HG03095 (cell line): Measurements from ENCODE around the gene CDK5R1.
"Not testable (repeated sequence)": the region's sequence is repeated elsewhere in the genome, so short reads cannot be mapped to it uniquely, and the experiment has no call there.

Experiments used
- ATAC-seq: cut with Tn5 transposase; IDR thresholded peaks from one replicate; pipeline ENCODE4 v1.9.1; 2021; ENCODE audit warnings: moderate library complexity; ENCODE audit not compliant: unreplicated experiment

The CDK5R1 gene

GRCh38 chr17:32486701-32487472 is at the start of gene CDK5R1:
CDK5R1 (plus strand) TSS chr17:32486993; CDS start chr17:32487621, 628 bp downstream.
- ATAC-seq, result peak; percentile 35

- ATAC-seq, result no peak
Measured at GRCh38 chr17:32440722-32441121, 46.1 kb upstream of the CDK5R1 start.

- ATAC-seq, result no peak
Measured at GRCh38 chr17:32441886-32442285, 44.9 kb upstream of the CDK5R1 start.

- ATAC-seq, result no peak
Measured at GRCh38 chr17:32443827-32444300, 42.9 kb upstream of the CDK5R1 start.

- ATAC-seq, result peak; percentile 95
Measured at GRCh38 chr17:32444301-32445073, 42.3 kb upstream of the CDK5R1 start, which contains the start of gene PSMD11. PSMD11 (plus strand) TSS chr17:32444510; CDS start chr17:32444524, 14 bp downstream.

GRCh38 chr17:32445074-32445415 is 41.7 kb upstream of the CDK5R1 start:
- ATAC-seq, result no peak

GRCh38 chr17:32445497-32445896 is 41.3 kb upstream of the CDK5R1 start:
- ATAC-seq, result no peak

GRCh38 chr17:32445971-32446370 is 40.8 kb upstream of the CDK5R1 start:
- no peak for ATAC-seq

- ATAC-seq, result no peak
Measured at GRCh38 chr17:32446949-32447348, 39.8 kb upstream of the CDK5R1 start.

GRCh38 chr17:32449963-32450362 is 36.8 kb upstream of the CDK5R1 start:
- ATAC-seq, result no peak

- ATAC-seq, result not testable (repeated sequence)
Measured at GRCh38 chr17:32450379-32450778, 36.4 kb upstream of the CDK5R1 start.

- no peak for ATAC-seq
Measured at GRCh38 chr17:32451879-32452278, 34.9 kb upstream of the CDK5R1 start.

GRCh38 chr17:32452281-32452680 is 34.5 kb upstream of the CDK5R1 start:
- no peak for ATAC-seq

GRCh38 chr17:32453370-32453769 is 33.4 kb upstream of the CDK5R1 start:
- no peak for ATAC-seq

- ATAC-seq, result no peak
Measured at GRCh38 chr17:32458371-32458770, 28.4 kb upstream of the CDK5R1 start.

GRCh38 chr17:32460054-32460453 is 26.7 kb upstream of the CDK5R1 start:
- no peak for ATAC-seq

- ATAC-seq, result no peak
Measured at GRCh38 chr17:32461498-32461852, 25.3 kb upstream of the CDK5R1 start.

- no peak for ATAC-seq
Measured at GRCh38 chr17:32461853-32462617, 24.8 kb upstream of the CDK5R1 start.

GRCh38 chr17:32463304-32463703 is 23.5 kb upstream of the CDK5R1 start:
- no peak for ATAC-seq

- no peak for ATAC-seq
Measured at GRCh38 chr17:32464374-32464773, 22.4 kb upstream of the CDK5R1 start.

- ATAC-seq, result no peak
Measured at GRCh38 chr17:32467949-32468348, 18.8 kb upstream of the CDK5R1 start.
